GM12892 (cell line): ENCODE data around the gene ACAA1.

Experiments used
- POLR2A ChIP-seq: IDR thresholded peaks from 2 replicates; pipeline ENCODE4 v1.6.1; 2011; ENCODE audit warnings: low read depth, low read length, control low read depth
- POLR2AphosphoS5 ChIP-seq: IDR thresholded peaks from 2 replicates; pipeline ENCODE4 v1.6.1; 2011; ENCODE audit warnings: low read depth, low read length, control low read depth
- TAF1 ChIP-seq: IDR thresholded peaks from 2 replicates; pipeline ENCODE4 v1.6.1; 2011; ENCODE audit warnings: low read depth, mild to moderate bottlenecking, control low read depth, low read length, borderline replicate concordance

DNA sequence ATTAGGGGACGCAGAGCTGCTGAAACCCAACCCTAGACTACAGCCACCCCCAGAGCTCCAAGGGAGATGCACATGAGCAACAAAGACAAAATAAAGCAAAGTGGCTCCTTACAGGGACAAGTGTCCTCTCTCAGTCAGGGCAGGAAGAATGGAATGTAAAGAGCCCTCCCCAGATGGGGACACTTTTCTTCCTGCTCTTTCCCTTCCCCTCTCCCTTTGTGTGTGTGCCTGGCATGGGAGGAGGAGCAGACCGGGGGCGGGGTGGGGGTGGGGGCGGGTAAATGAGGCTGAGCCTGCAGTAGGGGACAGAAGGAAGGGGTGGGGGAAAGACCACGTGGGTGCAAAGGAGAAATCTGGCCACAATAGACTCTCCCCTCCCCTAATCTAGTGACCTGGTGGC lies 37.4 kb downstream of the ACAA1 start:
- no peak for TF ChIP-seq POLR2AphosphoS5
- no peak for TF ChIP-seq TAF1
- TF ChIP-seq POLR2A, result no peak
